HG03521 (cell line): ENCODE data around the gene VIL1.

Experiments
- ATAC-seq: cut with Tn5 transposase; IDR thresholded peaks from one replicate; pipeline ENCODE4 v1.9.1; 2021; ENCODE audit warnings: mild to moderate bottlenecking, moderate library complexity; ENCODE audit not compliant: unreplicated experiment

The VIL1 gene

GRCh38 chr2:218482651-218483050 lies 63.7 kb downstream of the VIL1 start:
- no peak for ATAC-seq

- no peak for ATAC-seq
Observed at GRCh38 chr2:218485986-218486667, 67.2 kb downstream of the VIL1 start.

DNA sequence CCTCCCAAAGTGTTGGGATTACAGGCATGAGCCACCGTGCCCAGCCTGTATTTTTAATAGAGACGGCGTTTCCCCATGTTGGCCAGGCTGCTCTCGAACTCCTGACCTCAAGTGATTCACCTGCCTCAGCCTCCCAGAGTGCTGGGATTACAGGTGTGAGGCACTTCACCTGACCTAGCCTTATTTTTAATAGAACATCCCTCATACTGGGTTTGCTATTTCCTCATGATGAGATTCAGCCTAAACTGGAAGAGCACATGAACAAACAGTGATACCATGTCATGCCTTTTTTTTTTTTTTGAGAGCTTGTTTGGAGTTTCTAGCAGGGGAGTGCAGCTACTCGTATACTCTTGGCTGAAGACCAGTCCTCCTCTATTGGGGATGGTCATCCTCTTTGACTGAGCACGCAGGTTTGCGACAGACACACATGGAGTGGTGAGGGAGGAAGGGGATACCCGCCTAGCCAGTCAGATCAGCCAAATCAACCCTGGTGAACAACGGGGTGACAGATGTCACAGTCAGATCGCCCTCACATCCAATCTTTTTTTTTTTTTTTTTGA lies 81.7 kb downstream of the VIL1 start:
- ATAC-seq: no peak

- no peak for ATAC-seq
Observed at GRCh38 chr2:218501665-218502064, 82.7 kb downstream of the VIL1 start.
